ENCODE measurements around the gene KLHL22.
"Not testable (repeated sequence)": the region's sequence is repeated elsewhere in the genome, so short reads cannot be mapped to it uniquely, and the experiment has no call there.

DNA sequence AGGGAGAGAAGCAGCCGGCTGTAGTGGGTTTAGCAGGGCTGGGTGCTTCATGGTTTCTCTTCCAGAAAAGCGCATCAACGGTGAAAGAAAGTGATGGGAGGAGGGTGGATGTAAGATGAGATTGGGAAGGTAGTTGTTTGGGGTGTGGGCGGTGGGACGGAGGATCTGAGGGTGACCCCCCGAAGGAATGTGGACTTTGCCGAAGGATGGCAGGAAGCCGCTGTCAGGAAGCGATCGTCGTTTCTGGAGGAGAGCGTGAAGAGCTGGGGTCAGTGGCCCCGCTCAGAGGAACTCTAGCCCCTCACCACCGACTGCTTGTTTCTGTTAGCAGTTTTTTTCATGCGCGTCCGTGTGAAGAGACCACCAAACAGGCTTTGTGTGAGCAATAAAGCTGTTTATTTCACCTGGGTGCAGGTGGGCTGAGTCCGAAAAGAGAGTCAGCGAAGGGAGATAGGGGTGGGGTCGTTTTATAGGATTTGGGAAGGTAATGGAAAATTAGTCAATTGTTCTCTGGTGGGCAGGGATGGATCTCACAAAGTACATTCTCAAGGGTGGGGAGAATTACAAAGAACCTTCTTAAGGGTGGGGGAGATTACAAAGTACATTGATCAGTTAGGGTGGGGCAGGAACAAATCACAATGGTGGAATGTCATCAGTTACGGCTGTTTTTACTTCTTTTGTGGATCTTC, 12.6 kb upstream of the KLHL22 start:
- TF ChIP-seq, protein P1, sequence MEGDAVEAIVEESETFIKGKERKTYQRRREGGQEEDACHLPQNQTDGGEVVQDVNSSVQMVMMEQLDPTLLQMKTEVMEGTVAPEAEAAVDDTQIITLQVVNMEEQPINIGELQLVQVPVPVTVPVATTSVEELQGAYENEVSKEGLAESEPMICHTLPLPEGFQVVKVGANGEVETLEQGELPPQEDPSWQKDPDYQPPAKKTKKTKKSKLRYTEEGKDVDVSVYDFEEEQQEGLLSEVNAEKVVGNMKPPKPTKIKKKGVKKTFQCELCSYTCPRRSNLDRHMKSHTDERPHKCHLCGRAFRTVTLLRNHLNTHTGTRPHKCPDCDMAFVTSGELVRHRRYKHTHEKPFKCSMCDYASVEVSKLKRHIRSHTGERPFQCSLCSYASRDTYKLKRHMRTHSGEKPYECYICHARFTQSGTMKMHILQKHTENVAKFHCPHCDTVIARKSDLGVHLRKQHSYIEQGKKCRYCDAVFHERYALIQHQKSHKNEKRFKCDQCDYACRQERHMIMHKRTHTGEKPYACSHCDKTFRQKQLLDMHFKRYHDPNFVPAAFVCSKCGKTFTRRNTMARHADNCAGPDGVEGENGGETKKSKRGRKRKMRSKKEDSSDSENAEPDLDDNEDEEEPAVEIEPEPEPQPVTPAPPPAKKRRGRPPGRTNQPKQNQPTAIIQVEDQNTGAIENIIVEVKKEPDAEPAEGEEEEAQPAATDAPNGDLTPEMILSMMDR (conservative IDR thresholded peaks at IDR 0.05 in 1 of 2, IDR thresholded peaks at IDR 0.05 in 1 of 2; ENCODE audit: extremely low read depth in 1 of 2, insufficient read depth in 1 of 2, low read depth in 1 of 2, low read length in 2 of 2), result not testable (repeated sequence)
- TF ChIP-seq EZH2 (IDR thresholded peaks at IDR 0.05; ENCODE audit: borderline replicate concordance, low read length), result not testable (repeated sequence)

Measured in mammary epithelial cell (primary cell).